Type B pancreatic cell (in vitro differentiated cells): ENCODE measurements around the gene TEX36. TPM values are rescaled to one million over a fixed set of nuclear protein-coding genes. Genes with fewer than 3 reads are reported as not detected.
"Not testable (repeated sequence)": the region's sequence is repeated elsewhere in the genome, so short reads cannot be mapped to it uniquely, and the experiment has no call there.

Experiments
- DNase-seq: peaks from one replicate; pipeline ENCODE4 v3.0.0; 2021; ENCODE audit warnings: mixed read lengths; ENCODE audit not compliant: unreplicated experiment; ENCODE audit errors: extremely low spot score
- H3K27ac Mint-ChIP-seq: 2 replicates; pipeline ENCODE4 v1.8.0; 2021; ENCODE audit warnings: mild to moderate bottlenecking, mixed read lengths
- H3K27me3 Mint-ChIP-seq: 2 replicates; pipeline ENCODE4 v1.8.0; 2021; ENCODE audit warnings: mixed read lengths
- H3K36me3 Mint-ChIP-seq: 2 replicates; pipeline ENCODE4 v1.8.0; 2021; ENCODE audit warnings: mixed read lengths
- H3K4me1 Mint-ChIP-seq: one replicate; pipeline ENCODE4 v1.8.0; 2021; ENCODE audit warnings: mixed read lengths; ENCODE audit not compliant: unreplicated experiment
- H3K4me3 Mint-ChIP-seq: 2 replicates; pipeline ENCODE4 v1.8.0; 2021; ENCODE audit warnings: mild to moderate bottlenecking, mixed read lengths
- H3K9me3 Mint-ChIP-seq: 2 replicates; pipeline ENCODE4 v1.8.0; 2021; ENCODE audit warnings: mixed read lengths
- CTCF ChIP-seq: fragments of 200-600 bp; sonication (generic); conservative IDR thresholded peaks from 2 replicates; pipeline ENCODE4 v1.5.0; 2021; ENCODE audit warnings: antibody characterized with exemption, mild to moderate bottlenecking
- total RNA-seq: library from RNA; stranded (reverse); gene quantifications from 2 replicates; pipeline ENCODE4 v1.2.1, GENCODE V29; 2021; ENCODE audit warnings: low replicate concordance

The TEX36 gene
- total RNA-seq, 1 donor from 2014 or later: not detected

GRCh38 chr10:125720002-125720382 is 37.0 kb upstream of the TEX36 start:
- DNase-seq: no peak
- Mint-ChIP-seq H3K27ac (peak overlapping the region; percentile 96), H3K4me3 (peak overlapping the region; percentile 96), H3K27me3 (no peaks in the 10 kb centered on the region), H3K36me3 (peaks cover 19% of the 10 kb centered on the region), H3K4me1 (peaks cover 7% of the 10 kb centered on the region), H3K9me3 (no peaks in the 10 kb centered on the region)
- no peak for TF ChIP-seq CTCF

DNA sequence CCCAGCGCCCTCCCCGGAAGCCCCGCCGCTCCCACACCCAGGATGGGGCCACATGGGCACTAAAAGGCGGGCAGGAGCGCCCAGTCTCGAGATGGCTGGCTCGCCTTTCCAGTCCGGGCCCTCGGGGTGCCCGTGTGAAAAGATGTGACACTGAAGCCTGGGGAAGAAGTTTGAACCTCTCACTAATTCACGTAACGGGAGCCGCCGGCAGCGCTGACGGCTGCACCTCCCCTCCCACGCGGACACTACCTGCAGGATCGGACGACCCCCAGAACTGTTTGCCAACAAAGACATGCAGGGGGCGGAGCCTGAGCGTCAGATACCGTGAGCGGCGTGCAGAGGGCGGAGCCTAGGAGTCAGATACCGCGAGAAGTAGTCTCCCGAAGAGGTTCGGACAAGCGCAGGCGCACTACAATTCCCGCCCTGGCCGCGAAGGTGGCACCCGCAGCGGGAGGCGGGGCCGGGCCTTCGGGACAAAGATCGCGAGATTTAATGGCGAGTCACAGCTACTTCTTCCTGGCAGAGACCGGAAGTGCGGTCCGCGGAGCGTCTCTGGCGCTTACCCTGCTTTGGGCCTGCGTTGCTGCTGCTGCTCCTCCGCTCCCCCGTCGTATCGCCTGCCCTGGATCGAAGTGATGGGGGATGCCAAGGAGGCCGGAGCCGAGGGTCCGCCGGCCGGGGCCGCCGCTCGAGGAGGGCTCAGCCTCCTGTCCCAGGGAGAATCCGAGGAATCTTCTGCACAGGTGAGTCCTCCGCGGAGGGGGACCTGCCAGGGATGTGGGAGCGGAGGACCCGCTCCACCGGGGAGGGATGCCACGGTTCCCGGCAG is 36.4 kb upstream of the TEX36 start, which contains the start of gene EDRF1:
Gene EDRF1 (plus strand): TSS at position 537 of the 829 bp plus-strand sequence. CDS start 99 bp downstream, at position 636.
- Mint-ChIP-seq H3K27me3 (no peaks in the 10 kb centered on the region), H3K4me3 (peak within 1 kb of the TSS; percentile 96)
- no peak for TF ChIP-seq CTCF

GRCh38 chr10:125714728-125715127 is 31.8 kb upstream of the TEX36 start:
- DNase-seq, H3K9me3 Mint-ChIP-seq, H3K36me3 Mint-ChIP-seq, H3K27ac Mint-ChIP-seq, H3K27me3 Mint-ChIP-seq, H3K4me3 Mint-ChIP-seq: not testable (repeated sequence)
- H3K4me1 Mint-ChIP-seq: peaks cover 15% of the 10 kb centered on the region

More for the DNA sequence above, 36.4 kb upstream of the TEX36 start, which contains the start of gene EDRF1:
- Mint-ChIP-seq H3K36me3 (peaks cover 13% of the 10 kb centered on the region), H3K4me1 (peaks cover 7% of the 10 kb centered on the region), H3K27ac (peak within 1 kb of the TSS; percentile 96), H3K9me3 (no peaks in the 10 kb centered on the region)
- DNase-seq: peak; percentile 100

- H3K9me3 Mint-ChIP-seq: no peaks in the 10 kb centered on the region
- no peaks in the 10 kb centered on the region for H3K36me3 Mint-ChIP-seq
- DNase-seq: no peak
- no peak for TF ChIP-seq CTCF
- H3K4me1 Mint-ChIP-seq: peaks cover 37% of the 10 kb centered on the region
- H3K27ac Mint-ChIP-seq: no peak overlapping the region
- H3K27me3 Mint-ChIP-seq: no peaks in the 10 kb centered on the region
- no peak overlapping the region for H3K4me3 Mint-ChIP-seq
These were observed 28.3 kb upstream of the TEX36 start for GRCh38 chr10:125711110-125711750.

DNA sequence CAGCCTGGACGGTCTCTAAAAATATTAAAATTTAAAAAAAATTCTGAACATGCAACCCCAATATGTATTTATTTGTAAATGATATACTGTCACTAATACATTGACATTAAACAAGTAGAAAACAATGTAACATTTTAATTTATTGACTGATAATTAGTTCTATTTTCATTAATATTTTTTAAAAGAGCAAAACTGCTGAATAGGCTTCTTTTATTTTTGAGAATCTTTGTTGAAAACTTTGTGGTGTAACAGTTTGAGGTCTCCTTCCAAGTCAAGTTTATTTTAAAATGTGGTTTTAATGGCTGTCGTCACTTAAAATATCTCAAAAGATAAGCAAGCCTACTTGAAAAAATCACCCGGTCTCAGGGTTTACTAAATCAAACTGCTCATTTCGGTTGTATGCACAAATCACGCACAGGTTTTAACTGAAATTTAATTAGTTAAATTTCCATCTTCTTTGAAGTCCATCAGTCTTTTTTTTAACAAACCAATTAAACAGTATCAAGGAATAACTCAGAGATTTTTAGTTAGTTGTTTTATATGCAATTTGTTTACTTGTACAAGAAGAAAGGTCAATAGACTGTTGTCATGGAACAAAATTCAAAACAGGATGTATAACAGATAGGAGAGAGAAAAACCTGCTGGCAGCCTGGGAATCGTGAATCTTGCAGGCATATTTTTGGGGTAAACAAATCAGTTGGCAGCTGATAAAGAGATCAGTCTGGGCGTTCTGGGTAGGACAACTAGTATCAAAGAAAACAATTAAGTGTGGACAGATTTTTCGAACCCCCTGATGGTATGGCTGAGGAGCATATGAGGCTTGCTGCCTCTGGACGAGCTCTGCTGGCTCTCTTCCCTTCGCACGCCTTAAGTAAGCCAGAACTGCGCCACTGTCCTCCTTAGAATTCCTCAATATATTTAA is 26.9 kb upstream of the TEX36 start:
- H3K9me3 Mint-ChIP-seq: no peaks in the 10 kb centered on the region
- H3K4me3 Mint-ChIP-seq: no peak overlapping the region

More for the DNA sequence above, 26.9 kb upstream of the TEX36 start:
- Mint-ChIP-seq H3K36me3 (no peaks in the 10 kb centered on the region), H3K27ac (no peak overlapping the region), H3K4me1 (peaks cover 37% of the 10 kb centered on the region), H3K27me3 (no peaks in the 10 kb centered on the region)
- TF ChIP-seq CTCF: no peak
- no peak for DNase-seq
